Activated T-cell treated with anti-CD3 and anti-CD28 coated beads, Interleukin-2, amount 50 U/mL, for 1 hour (primary cell): ENCODE results near the gene MRPS5.

ENCODE experiments used
- DNase-seq: peaks from one replicate; pipeline ENCODE4 v3.0.0-alpha.2; 2020

Gene MRPS5

GRCh38 chr2:95059656-95060370 is 61.8 kb downstream of the MRPS5 start:
- DNase-seq, result no peak

GRCh38 chr2:95058989-95059641 is 62.5 kb downstream of the MRPS5 start:
- DNase-seq, result no peak

DNA sequence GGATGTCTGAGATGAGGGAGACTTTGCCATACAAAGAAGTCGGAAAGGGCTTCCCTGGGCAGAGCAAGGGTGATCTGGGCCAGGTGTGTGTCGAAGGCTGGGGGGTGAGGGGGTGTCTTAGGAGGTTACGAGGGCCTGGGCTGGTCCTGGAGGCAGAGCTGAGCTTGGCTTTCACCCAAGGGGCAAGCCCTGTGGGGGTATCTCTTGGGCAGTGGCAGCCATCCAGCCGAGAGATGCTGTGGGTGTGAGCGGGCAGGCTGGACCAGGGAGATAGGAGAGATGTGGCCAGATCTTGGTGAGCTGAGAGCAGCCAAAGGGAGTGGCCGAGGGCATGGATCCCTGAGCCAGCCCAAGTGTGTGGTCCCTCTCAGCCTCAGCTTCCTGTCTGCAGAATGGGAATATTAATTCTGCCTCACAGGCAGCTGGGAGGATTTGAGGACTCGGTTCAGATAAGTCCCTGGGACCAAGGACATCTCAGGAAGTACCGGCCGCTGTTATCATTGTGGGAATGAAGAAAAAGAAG is 63.1 kb downstream of the MRPS5 start:
- no peak for DNase-seq

GRCh38 chr2:95057535-95058370 is 63.9 kb downstream of the MRPS5 start:
- DNase-seq, result no peak

DNA sequence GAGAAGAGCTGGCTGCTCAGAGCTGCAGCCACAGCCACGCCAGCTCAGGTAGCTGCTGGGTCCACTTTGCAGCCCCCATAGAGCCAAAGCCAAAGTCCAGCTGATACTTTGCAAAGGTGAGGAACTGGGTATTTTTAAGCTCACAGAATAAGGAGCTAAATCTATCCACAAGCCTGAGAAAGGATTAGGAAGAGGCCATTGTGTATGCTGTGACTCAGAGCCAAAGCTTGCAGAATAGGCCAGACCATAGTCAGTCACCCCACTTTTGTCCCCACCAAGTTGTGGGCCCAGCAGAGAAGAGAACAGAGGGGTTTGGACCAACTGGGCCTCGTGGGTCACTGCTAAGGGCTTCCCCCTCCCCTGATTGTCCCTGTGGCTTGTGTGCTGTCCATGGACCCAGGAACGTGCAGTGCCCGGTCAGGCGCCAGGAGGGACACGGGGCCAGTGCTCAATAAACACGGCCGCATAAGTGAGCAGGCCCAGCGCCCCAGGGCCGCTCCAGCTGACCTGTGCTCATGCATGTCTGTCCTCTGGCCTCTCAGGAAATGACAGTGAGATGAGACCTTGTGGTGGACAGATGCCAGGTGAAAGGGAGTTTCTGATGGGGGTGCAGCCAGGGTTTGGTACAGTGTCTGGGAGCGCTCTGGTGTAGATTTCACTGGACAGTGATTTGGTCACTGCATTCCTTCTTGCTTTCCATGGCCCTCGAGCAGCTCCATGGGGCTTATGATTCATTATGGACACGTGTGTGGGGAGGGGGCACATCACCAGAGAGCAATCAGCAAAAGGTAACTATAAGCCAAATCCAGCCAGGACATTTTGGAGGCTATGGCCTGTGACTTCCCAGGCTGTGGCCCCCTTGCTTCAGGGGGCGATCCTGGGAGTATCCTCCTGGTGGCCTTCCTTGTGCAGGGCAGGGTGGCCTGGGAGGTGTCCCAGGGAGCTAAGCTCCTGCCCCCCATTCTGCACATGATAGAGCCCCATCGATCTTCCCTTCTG is 64.8 kb downstream of the MRPS5 start:
- DNase-seq, result no peak

DNA sequence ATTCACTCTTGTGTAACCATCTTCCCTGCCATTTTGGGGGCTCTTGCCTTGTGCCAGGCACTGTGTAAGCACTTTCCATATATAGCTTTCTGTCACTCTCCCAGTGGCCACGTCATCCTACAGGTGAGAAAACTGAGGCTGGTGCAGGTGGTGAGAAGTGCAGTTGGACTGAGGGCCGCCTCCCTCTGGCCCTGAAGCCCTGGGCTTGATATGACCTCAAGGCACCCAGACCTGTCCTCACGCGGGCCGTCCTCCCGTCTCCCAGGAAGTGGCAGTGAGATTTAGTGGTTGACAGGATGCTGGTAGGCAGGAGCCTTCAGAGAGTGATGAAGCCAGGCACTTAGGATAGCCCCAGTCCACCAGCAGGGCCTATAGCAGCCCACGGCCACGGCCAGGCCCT is 65.6 kb downstream of the MRPS5 start:
- no peak for DNase-seq

- no peak for DNase-seq
Measured at GRCh38 chr2:95055262-95055661, 66.3 kb downstream of the MRPS5 start.

GRCh38 chr2:95054016-95054415 is 67.6 kb downstream of the MRPS5 start:
- DNase-seq, result no peak

DNA sequence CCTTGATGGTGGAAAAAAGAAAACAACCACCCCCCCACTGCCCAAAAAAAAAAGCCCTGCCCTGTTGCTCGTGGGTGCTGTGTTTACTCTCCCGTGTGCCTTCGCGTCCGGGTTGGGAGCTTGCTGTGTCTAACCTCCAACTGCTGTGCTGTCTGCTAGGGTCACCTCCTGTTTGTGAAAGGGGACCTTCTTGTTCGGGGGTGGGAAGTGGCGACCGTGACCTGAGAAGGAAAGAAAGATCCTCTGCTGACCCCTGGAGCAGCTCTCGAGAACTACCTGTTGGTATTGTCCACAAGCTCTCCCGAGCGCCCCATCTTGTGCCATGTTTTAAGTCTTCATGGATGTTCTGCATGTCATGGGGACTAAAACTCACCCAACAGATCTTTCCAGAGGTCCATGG is 68.1 kb downstream of the MRPS5 start:
- no peak for DNase-seq

- DNase-seq, result no peak
Measured at GRCh38 chr2:95052804-95053479, 68.7 kb downstream of the MRPS5 start.

GRCh38 chr2:95052307-95052706 is 69.3 kb downstream of the MRPS5 start:
- DNase-seq, result no peak

GRCh38 chr2:95051626-95052025 is 70.0 kb downstream of the MRPS5 start:
- no peak for DNase-seq

GRCh38 chr2:95050385-95051300 is 71.0 kb downstream of the MRPS5 start:
- no peak for DNase-seq

- DNase-seq, result no peak
Measured at GRCh38 chr2:95049961-95050360, 71.6 kb downstream of the MRPS5 start.

DNA sequence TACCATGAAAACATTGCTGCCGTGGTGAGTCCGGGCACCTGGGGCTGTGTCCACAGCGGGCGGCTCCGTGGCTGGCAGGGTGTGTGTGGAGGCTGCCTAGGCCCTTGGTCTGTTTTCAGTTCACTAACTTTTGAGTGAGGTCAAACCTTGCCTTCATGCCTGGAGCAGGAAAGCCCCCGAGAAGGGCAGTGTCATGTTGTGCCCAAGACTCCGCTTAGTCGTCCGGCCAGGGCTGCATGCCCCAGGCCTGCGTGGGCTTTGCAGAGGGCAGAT is 72.0 kb downstream of the MRPS5 start:
- DNase-seq, result no peak

DNA sequence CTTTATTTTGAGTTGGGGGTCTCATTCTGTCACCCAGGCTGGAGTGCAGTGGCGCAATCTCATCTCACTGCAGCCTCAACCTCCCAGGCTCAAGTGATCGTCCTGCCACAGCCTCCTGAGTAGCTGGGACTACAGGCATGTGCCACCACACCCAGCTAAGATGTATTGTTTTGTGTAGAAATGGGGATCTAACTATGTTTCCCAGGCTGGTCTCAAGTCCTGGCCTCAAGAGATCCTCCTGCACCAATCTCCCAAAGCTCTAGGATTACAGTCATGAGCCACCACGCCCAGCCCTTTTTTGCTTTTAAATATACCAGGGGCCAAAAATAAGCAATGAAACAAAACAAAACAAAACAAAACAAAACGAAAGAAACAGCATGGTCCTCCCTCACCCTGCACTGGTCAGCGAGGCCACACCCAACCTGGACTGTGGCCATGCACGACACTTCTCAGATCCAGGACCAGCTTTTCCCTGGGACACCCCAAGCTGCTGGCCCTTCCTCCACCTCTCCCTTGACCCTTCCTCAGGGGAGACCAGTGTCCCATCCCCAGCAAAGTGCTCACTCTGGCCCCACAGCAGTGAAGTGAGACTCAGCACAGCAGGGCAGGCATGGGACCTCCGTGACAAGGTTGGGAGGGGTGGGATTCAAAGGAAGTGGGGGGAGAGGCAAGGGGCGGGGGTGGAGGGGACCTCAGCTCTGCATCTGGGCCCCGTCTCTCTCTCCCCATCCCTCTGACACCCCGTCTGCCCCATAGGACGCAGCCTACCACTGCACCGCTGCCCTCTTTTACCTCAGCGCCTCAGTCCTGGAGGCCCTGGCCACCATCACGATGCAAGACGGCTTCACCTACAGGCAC is 72.6 kb downstream of the MRPS5 start:
- DNase-seq, result no peak

DNA sequence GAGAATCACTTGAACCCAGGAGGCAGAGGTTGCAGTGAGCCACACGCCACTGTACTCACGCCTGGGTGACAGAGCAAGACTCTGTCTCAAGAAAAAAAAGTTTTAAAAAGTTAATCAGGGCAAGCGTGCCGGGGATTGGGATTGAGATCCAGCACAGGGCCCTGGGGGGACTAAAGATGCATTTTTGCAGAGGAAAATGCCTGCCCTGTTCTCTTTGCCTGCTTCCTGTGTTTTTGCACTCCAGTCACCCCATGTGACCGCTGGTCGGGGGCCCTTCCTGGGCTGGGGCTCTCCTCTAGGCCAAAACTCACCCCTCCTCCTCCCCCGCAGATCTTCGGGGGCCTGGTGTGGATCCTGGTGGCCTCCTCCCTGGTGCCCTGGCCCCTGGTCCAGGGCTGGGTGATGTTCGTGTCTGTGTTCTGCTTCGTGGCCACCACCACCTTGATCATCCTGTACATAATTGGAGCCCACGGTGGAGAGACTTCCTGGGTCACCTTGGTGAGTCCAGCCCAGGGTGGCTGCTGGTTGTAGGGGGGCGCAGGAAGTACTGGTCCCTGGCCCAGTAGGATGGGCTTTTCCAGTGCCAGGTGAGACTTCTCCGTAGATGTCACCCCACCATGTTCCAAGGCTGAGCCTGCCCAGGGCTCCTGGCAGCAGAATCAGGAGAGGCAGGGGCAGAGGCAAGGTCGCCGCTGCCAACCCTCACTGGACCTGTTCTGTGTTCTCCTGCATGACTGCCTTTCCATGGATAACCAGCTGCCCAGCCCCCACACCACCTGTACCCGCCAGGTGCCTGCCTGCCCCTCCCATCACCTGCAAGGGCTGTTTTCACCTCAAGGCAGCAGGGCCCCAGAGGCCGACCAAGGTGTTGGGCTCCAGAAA is 73.7 kb downstream of the MRPS5 start:
- no peak for DNase-seq

- DNase-seq, result no peak
Measured at GRCh38 chr2:95046371-95047112, 75.1 kb downstream of the MRPS5 start.
